Mammary epithelial cell (primary cell): ENCODE data around the gene FOXD2.

Experiments
- CTCF ChIP-seq, 2 donors: IDR thresholded peaks in 1 of 2; conservative IDR thresholded peaks in 1 of 2; 2 replicates each; pipeline ENCODE4 v1.5.1; 2011 to 2012; ENCODE audit warnings: inconsistent platforms in 2 of 2, low read length in 2 of 2, mild to moderate bottlenecking in 2 of 2, control low read depth in 1 of 2, low read depth in 1 of 2; ENCODE audit not compliant: insufficient read depth in 1 of 2; ENCODE audit errors: extremely low read depth in 1 of 2
- EZH2 ChIP-seq: IDR thresholded peaks from 2 replicates; pipeline ENCODE4 v1.6.1; 2012; ENCODE audit warnings: low read length, inconsistent platforms, borderline replicate concordance

GRCh38 chr1:47459253-47459788 lies 21.5 kb downstream of the FOXD2 start:
- TF ChIP-seq EZH2 (no peak), CTCF (conservative IDR thresholded peaks at IDR 0.05 in 1 of 2, IDR thresholded peaks at IDR 0.05 in 1 of 2; ENCODE audit: extremely low read depth in 1 of 2, insufficient read depth in 1 of 2, low read depth in 1 of 2, low read length in 2 of 2) (no peak)
